IMR-90 (cell line): ENCODE measurements around the gene PSME4. TPM values are rescaled to one million over a fixed set of nuclear protein-coding genes. Genes with fewer than 3 reads are reported as not detected.

Experiments used
- ATAC-seq: fragments of 200-7000 bp; cut with Tn5 transposase; 2 replicates; pipeline ENCODE4 v1.9.1; 2020; ENCODE audit warnings: low read depth, mild to moderate bottlenecking, moderate library complexity
- BruUV-seq: library from RNA; stranded (reverse); fragments of 400-500 nt; replicated peaks from 2 replicates; lab custom pipeline; 2021; lab: Mats Ljungman, UMichigan
- CTCF ChIA-PET: fragments of 300-600 bp; formaldehyde crosslinking; extraction: SDS; loops from one replicate; lab custom pipeline; 2021; ENCODE audit warnings: antibody characterized with exemption; lab: Yijun Ruan, JAX
- POLR2A ChIA-PET: fragments of 300-600 bp; sonication (Branson Sonifier 250); formaldehyde crosslinking; loops from one replicate; lab custom pipeline; 2022; ENCODE audit warnings: antibody characterized with exemption; ENCODE audit not compliant: unreplicated experiment; lab: Charles Lee
- DNase-seq: peaks from one replicate; pipeline ENCODE4 v3.0.0; 2013
- H2AFZ ChIP-seq: replicated peaks from 2 replicates; pipeline ENCODE3; 2013; ENCODE audit warnings: low read length, mild to moderate bottlenecking; ENCODE audit not compliant: poor library complexity
- H2AK5ac ChIP-seq: 2 replicates; pipeline ENCODE4 v1.6.1; 2013; ENCODE audit warnings: low read depth, low read length, inconsistent platforms
- H2AK9ac ChIP-seq: replicated peaks from 2 replicates; pipeline ENCODE3; 2013; ENCODE audit warnings: mild to moderate bottlenecking, low read depth, low read length, moderate library complexity; ENCODE audit not compliant: poor library complexity
- H2BK120ac ChIP-seq: 2 replicates; pipeline ENCODE4 v1.6.1; 2013; ENCODE audit warnings: low read depth, low read length, inconsistent platforms
- H2BK15ac ChIP-seq: 3 replicates; pipeline ENCODE4 v1.6.1; 2013; ENCODE audit warnings: low read depth, low read length, inconsistent platforms
- H2BK20ac ChIP-seq: 2 replicates; pipeline ENCODE4 v1.6.1; 2013; ENCODE audit warnings: low read depth, mild to moderate bottlenecking, inconsistent platforms, low read length, moderate library complexity
- H2BK5ac ChIP-seq: 2 replicates; pipeline ENCODE4 v1.6.1; 2013; ENCODE audit warnings: mild to moderate bottlenecking, low read depth, low read length, inconsistent platforms; ENCODE audit not compliant: poor library complexity, severe bottlenecking
- H3K14ac ChIP-seq: replicated peaks from 2 replicates; pipeline ENCODE4 v1.6.1; 2013; ENCODE audit warnings: low read depth, low read length, inconsistent platforms
- H3K18ac ChIP-seq: 2 replicates; pipeline ENCODE4 v1.6.1; 2013; ENCODE audit warnings: low read depth, low read length, control low read depth
- H3K23ac ChIP-seq: 2 replicates; pipeline ENCODE4 v1.6.1; 2013; ENCODE audit warnings: low read depth, low read length, inconsistent platforms
- H3K27ac ChIP-seq: 2 replicates; pipeline ENCODE4 v1.5.1; 2013; ENCODE audit warnings: mild to moderate bottlenecking, control low read depth, low read length; ENCODE audit not compliant: insufficient read depth
- H3K27me3 ChIP-seq: 2 replicates; pipeline ENCODE4 v1.6.1; 2013; ENCODE audit warnings: low read length; ENCODE audit not compliant: control insufficient read depth, insufficient read depth
- H3K36me3 ChIP-seq: 2 replicates; pipeline ENCODE4 v1.6.1; 2013; ENCODE audit warnings: low read length, mixed read lengths; ENCODE audit not compliant: control insufficient read depth, insufficient read depth
- H3K4ac ChIP-seq: 2 replicates; pipeline ENCODE4 v1.6.1; 2013; ENCODE audit warnings: low read depth, low read length, inconsistent platforms
- H3K4me1 ChIP-seq: 2 replicates; pipeline ENCODE4 v1.6.1; 2013; ENCODE audit warnings: low read length, mixed read lengths; ENCODE audit not compliant: control insufficient read depth, insufficient read depth
- H3K4me2 ChIP-seq: 2 replicates; pipeline ENCODE4 v1.6.1; 2013; ENCODE audit warnings: low read depth, mild to moderate bottlenecking, control low read depth, low read length, moderate library complexity
- H3K4me3 ChIP-seq: 2 replicates; pipeline ENCODE4 v1.5.1; 2013; ENCODE audit warnings: low read depth, mild to moderate bottlenecking, control low read depth, low read length, moderate library complexity; ENCODE audit not compliant: insufficient read depth
- H3K56ac ChIP-seq: 2 replicates; pipeline ENCODE4 v1.6.1; 2013; ENCODE audit warnings: low read length, inconsistent platforms; ENCODE audit not compliant: insufficient read depth; ENCODE audit errors: extremely low read depth
- H3K79me1 ChIP-seq, 2 experiments: 2 replicates each; pipeline ENCODE4 v1.6.1; 2013; ENCODE audit warnings: low read length in 2 of 2, inconsistent platforms in 1 of 2, low read depth in 1 of 2
- H3K9ac ChIP-seq: 2 replicates; pipeline ENCODE4 v1.6.1; 2013; ENCODE audit warnings: low read depth, low read length, control low read depth
- H3K9me1 ChIP-seq: 2 replicates; pipeline ENCODE4 v1.6.1; 2013; ENCODE audit warnings: low read length, inconsistent platforms; ENCODE audit not compliant: insufficient read depth
- H3K9me3 ChIP-seq: 2 replicates; pipeline ENCODE4 v1.6.1; 2013; ENCODE audit warnings: low read length; ENCODE audit not compliant: control insufficient read depth, insufficient read depth
- H4K20me1 ChIP-seq: 2 replicates; pipeline ENCODE4 v1.6.1; 2013; ENCODE audit warnings: low read length, inconsistent platforms; ENCODE audit not compliant: insufficient read depth
- H4K5ac ChIP-seq: 2 replicates; pipeline ENCODE4 v1.6.1; 2013; ENCODE audit warnings: mild to moderate bottlenecking, low read depth, low read length, control low read depth
- H4K8ac ChIP-seq, 2 experiments: 2 replicates each; pipeline ENCODE4 v1.6.1; 2013; ENCODE audit warnings: low read depth in 2 of 2, low read length in 2 of 2, control low read depth in 1 of 2, inconsistent platforms in 1 of 2
- H4K91ac ChIP-seq: 2 replicates; pipeline ENCODE4 v1.6.1; 2013; ENCODE audit warnings: low read depth, low read length, inconsistent platforms; ENCODE audit not compliant: insufficient read depth
- CEBPB ChIP-seq: IDR thresholded peaks from 2 replicates; pipeline ENCODE4 v1.6.1; 2012; ENCODE audit warnings: low read depth, low read length, improper control_type of control experiment
- CHD1 ChIP-seq: IDR thresholded peaks from 2 replicates; pipeline ENCODE4 v1.6.1; 2012; ENCODE audit warnings: low read depth, low read length, improper control_type of control experiment
- FOS ChIP-seq: fragments of 150-350 bp; IDR thresholded peaks from 2 replicates; pipeline ENCODE4 v1.6.1; 2016; ENCODE audit warnings: low read depth, low read length
- MXI1 ChIP-seq: IDR thresholded peaks from 2 replicates; pipeline ENCODE4 v1.6.1; 2012; ENCODE audit warnings: low read depth, mild to moderate bottlenecking, low read length, moderate library complexity, borderline replicate concordance
- RAD21 ChIP-seq: IDR thresholded peaks from 2 replicates; pipeline ENCODE4 v1.6.1; 2012; ENCODE audit warnings: low read length, improper control_type of control experiment
- RFX5 ChIP-seq: IDR thresholded peaks from 2 replicates; pipeline ENCODE4 v1.8.0; 2012; ENCODE audit warnings: low read depth, mild to moderate bottlenecking, low read length, moderate library complexity
- WGBS, 2 experiments: methylation state at CpG; one replicate each; pipeline versions ENCODE4 v1.1.5 to v1.1.7; 2013; ENCODE audit warnings: missing lambda C conversion rate in 2 of 2; ENCODE audit not compliant: insufficient read length in 1 of 2; ENCODE audit errors: extremely low coverage in 2 of 2; 5-methylcytosine and 5-hydroxymethylcytosine counted together
- dilution Hi-C: fragments of 300-500 bp; cut with HindIII; formaldehyde crosslinking; loops from one replicate; pipeline ENCODE4 v1.14.3; 2018; ENCODE audit warnings: low sequenced_read_pairs; ENCODE audit not compliant: unreplicated experiment
- in situ Hi-C: fragments of 300-500 bp; cut with MboI; formaldehyde crosslinking; loops from 3 replicates; pipeline ENCODE4 v1.14.3; 2019; ENCODE audit warnings: low sequenced_read_pairs, inconsistent platforms, mixed read lengths
- intact Hi-C: fragments of 100-400 bp; cut with micrococcal nuclease; formaldehyde crosslinking; loops from 2 replicates; pipeline ENCODE4 v1.10.0; 2022
- polyA plus RNA-seq, 3 experiments: library from polyadenylated mRNA; depleted of rRNA; stranded (reverse); fragments of >200 nt; gene quantifications; 2 replicates each; pipeline ENCODE4 v1.2.3, GENCODE V29; 2012; ENCODE audit warnings: low replicate concordance in 1 of 3
- total RNA-seq: library from RNA; depleted of rRNA; stranded (reverse); fragments of >200 nt; gene quantifications from 2 replicates; pipeline ENCODE4 v1.2.3, GENCODE V29; 2012

PSME4 gene
- total and polyA plus RNA-seq, 2 of the 4 experiments (the other 2 are of a cell fraction) = 28.2 to 61.3 TPM

- no peak overlapping the region for H3K14ac ChIP-seq
- no peak overlapping the region for H2BK120ac ChIP-seq
- peaks cover 28 to 37% of the 10 kb centered on the region in 2 experiments for H3K79me1 ChIP-seq
- no CpG with 5 or more reads among the region's 1 CpG for WGBS, 2 experiments
- no peak overlapping the region for H4K5ac ChIP-seq
- H2BK5ac ChIP-seq = peak overlapping the region; percentile 31
- peaks cover 4% of the 10 kb centered on the region for H4K20me1 ChIP-seq
- ChIA-PET POLR2A (no interaction called here), CTCF (no interaction called here)
- no peak overlapping the region for H3K27ac ChIP-seq
- peaks cover 3% of the 10 kb centered on the region; the same call in 1 of the 2 replicates for H3K9me1 ChIP-seq
- no peaks in the 10 kb centered on the region for H3K4me1 ChIP-seq
- H3K4ac ChIP-seq = no peak overlapping the region
- no peaks in the 10 kb centered on the region for H3K27me3 ChIP-seq
- H4K91ac ChIP-seq = no peak overlapping the region
- H2BK15ac ChIP-seq = no peak overlapping the region
- dilution Hi-C loops (no loop called here), in situ Hi-C loops (no loop called here), intact Hi-C loops (no loop called here)
- H2BK20ac ChIP-seq = no peak overlapping the region
- H3K4me2 ChIP-seq = no peak overlapping the region
- H2AK9ac ChIP-seq = no peak overlapping the region
- no peak overlapping the region for H3K56ac ChIP-seq
- H2AFZ ChIP-seq = no peak overlapping the region
- DNase-seq = no peak
- H3K36me3 ChIP-seq = peaks cover 14% of the 10 kb centered on the region
- TF ChIP-seq FOS (no peak), CHD1 (no peak), RAD21 (no peak), RFX5 (no peak), MXI1 (no peak), CEBPB (no peak)
- H3K9me3 ChIP-seq = no peaks in the 10 kb centered on the region
- H3K4me3 ChIP-seq = no peak overlapping the region
- no peak for ATAC-seq
- no TSS peak for BruUV-seq
- no peak overlapping the region for H3K18ac ChIP-seq
- H4K8ac ChIP-seq = no peak overlapping the region
- no peak overlapping the region for H2AK5ac ChIP-seq
- no peak overlapping the region for H3K9ac ChIP-seq
- no peak overlapping the region for H3K23ac ChIP-seq
Observed at GRCh38 chr2:53945538-53945937, 25.3 kb downstream of the PSME4 start.
